GM12878 (cell line): ENCODE measurements around the gene CASR. TPM values are rescaled to one million over a fixed set of nuclear protein-coding genes. Genes with fewer than 3 reads are reported as not detected.
A peak's percentile ranks its signal among the peaks of the same experiment; 100 is the strongest.

Source experiments
- CBFB ChIP-seq: IDR thresholded peaks from 2 replicates; pipeline ENCODE4 v1.6.1; 2016; ENCODE audit warnings: antibody characterized with exemption, low read depth
- E2F8 ChIP-seq: fragments of 450-650 bp; IDR thresholded peaks from 2 replicates; pipeline ENCODE4 v1.6.1; 2018; ENCODE audit warnings: mild to moderate bottlenecking, low read depth, moderate library complexity; ENCODE audit not compliant: partially characterized antibody
- GATAD2B ChIP-seq: fragments of 450-650 bp; conservative IDR thresholded peaks from 2 replicates; pipeline ENCODE4 v1.6.1; 2017; ENCODE audit warnings: low read depth, mild to moderate bottlenecking, moderate library complexity
- HDGF ChIP-seq: fragments of 450-650 bp; IDR thresholded peaks from 2 replicates; pipeline ENCODE4 v1.6.1; 2016; ENCODE audit warnings: antibody characterized with exemption
- KDM1A ChIP-seq: fragments of 200-600 bp; sonication (generic); IDR thresholded peaks from 2 replicates; pipeline ENCODE4 v1.6.1; 2016; ENCODE audit warnings: borderline replicate concordance
- MYC ChIP-seq: IDR thresholded peaks from 2 replicates; pipeline ENCODE4 v1.6.1; 2011; ENCODE audit warnings: mild to moderate bottlenecking, low read length, moderate library complexity, inconsistent platforms; ENCODE audit not compliant: insufficient read depth, insufficient replicate concordance, insufficient read length, severe bottlenecking
- NFXL1 ChIP-seq: fragments of 450-650 bp; IDR thresholded peaks from 2 replicates; pipeline ENCODE4 v1.6.1; 2017; ENCODE audit warnings: antibody characterized with exemption, mild to moderate bottlenecking, borderline replicate concordance
- NFYB ChIP-seq: IDR thresholded peaks from 2 replicates; pipeline ENCODE4 v1.6.1; 2011; ENCODE audit warnings: low read depth, mild to moderate bottlenecking, low read length, improper control_type of control experiment, moderate library complexity; ENCODE audit not compliant: insufficient read depth
- NKRF ChIP-seq: fragments of 450-650 bp; conservative IDR thresholded peaks from 2 replicates; pipeline ENCODE4 v1.6.1; 2017; ENCODE audit warnings: mild to moderate bottlenecking, moderate library complexity
- PKNOX1 ChIP-seq: fragments of 450-650 bp; IDR thresholded peaks from 2 replicates; pipeline ENCODE4 v1.6.1; 2016; ENCODE audit warnings: mild to moderate bottlenecking
- RBBP5 ChIP-seq: fragments of 200-600 bp; sonication (generic); conservative IDR thresholded peaks from 2 replicates; pipeline ENCODE4 v1.6.1; 2016
- RELB ChIP-seq: fragments of 450-650 bp; IDR thresholded peaks from 2 replicates; pipeline ENCODE4 v1.6.1; 2017; ENCODE audit warnings: low read depth, mild to moderate bottlenecking, moderate library complexity
- STAT1 ChIP-seq: fragments of 450-650 bp; conservative IDR thresholded peaks from 2 replicates; pipeline ENCODE4 v1.6.1; 2014; ENCODE audit warnings: antibody characterized with exemption, mild to moderate bottlenecking
- SUPT20H ChIP-seq: IDR thresholded peaks from 2 replicates; pipeline ENCODE4 v1.6.1; 2011; ENCODE audit warnings: low read depth, mild to moderate bottlenecking, low read length, moderate library complexity, borderline replicate concordance; ENCODE audit not compliant: control insufficient read depth
- TARDBP ChIP-seq: IDR thresholded peaks from 2 replicates; pipeline ENCODE4 v1.6.1; 2016; ENCODE audit warnings: borderline replicate concordance
- WRNIP1 ChIP-seq: IDR thresholded peaks from 2 replicates; pipeline ENCODE4 v1.6.1; 2011; ENCODE audit warnings: low read depth, low read length, improper control_type of control experiment, borderline replicate concordance
- ZBTB40 ChIP-seq: fragments of 450-650 bp; IDR thresholded peaks from 2 replicates; pipeline ENCODE4 v1.6.1; 2016; ENCODE audit warnings: mild to moderate bottlenecking, moderate library complexity, borderline replicate concordance
- ZNF217 ChIP-seq: fragments of 450-650 bp; IDR thresholded peaks from 2 replicates; pipeline ENCODE4 v1.6.1; 2017; ENCODE audit warnings: antibody characterized with exemption, mild to moderate bottlenecking
- polyA plus RNA-seq, 11 experiments: library from polyadenylated mRNA; depleted of rRNA in 4 of 11; unstranded in 6 of 11; stranded (reverse) in 5 of 11; fragments of >200 nt; fragmentation: Nextera tagmentation in 4 of 11; fragmentation: Illumina TruSeq in 1 of 11; extraction: Ambion mirVana in 4 of 11; extraction: Trizol in 1 of 11; gene quantifications; 1 replicate in 1 of 11; 2 replicates in 10 of 11; pipeline versions ENCODE4 v1.2.1 to v1.2.3, GENCODE V29; 2011 to 2016; ENCODE audit warnings: inconsistent platforms in 2 of 11, missing spikeins in 2 of 11, low read depth in 1 of 11
- total RNA-seq, 4 experiments: library from RNA; depleted of rRNA in 3 of 4; stranded (reverse); fragments of >200 nt in 3 of 4; fragmentation: Illumina TruSeq in 1 of 4; extraction: Trizol in 1 of 4; gene quantifications; 2 replicates each; pipeline versions ENCODE4 v1.2.1 to v1.2.3, GENCODE V29; 2013 to 2021

Gene CASR
- total and polyA plus RNA-seq, 10 of the 15 experiments (the other 5 are each of a cell fraction or from before 2014, with no cell fraction given), result 0.04 to 0.37 (median 0.11) TPM

- TF ChIP-seq ZNF217 (no peak), CBFB (no peak), ZBTB40 (peak; percentile 63; the same call in 1 of the 2 replicates), NKRF (no peak), HDGF (no peak), WRNIP1 (no peak), NFYB (no peak), PKNOX1 (peak; percentile 61; the same call in 1 of the 2 replicates), E2F8 (no peak), RELB (no peak; the same call in 1 of the 2 replicates), STAT1 (no peak), TARDBP (no peak), GATAD2B (no peak), SUPT20H (no peak), NFXL1 (no peak), RBBP5 (no peak), KDM1A (no peak), MYC (no peak)
Measured at GRCh38 chr3:122255757-122256439, 72.4 kb downstream of the CASR start (continued).
